GM18520 (cell line): Measurements from ENCODE around the gene STK35.

Experiments
- ATAC-seq: cut with Tn5 transposase; IDR thresholded peaks from one replicate; pipeline ENCODE4 v1.9.1; 2021; ENCODE audit not compliant: unreplicated experiment

STK35 gene

GRCh38 chr20:2133318-2134183 lies 31.9 kb downstream of the STK35 start:
- no peak for ATAC-seq

GRCh38 chr20:2135013-2135412 lies 33.4 kb downstream of the STK35 start:
- no peak for ATAC-seq

GRCh38 chr20:2136275-2136674 lies 34.6 kb downstream of the STK35 start:
- ATAC-seq = no peak

GRCh38 chr20:2137552-2138201 lies 36.0 kb downstream of the STK35 start:
- ATAC-seq = no peak

- ATAC-seq = no peak
These were observed 36.8 kb downstream of the STK35 start for GRCh38 chr20:2138396-2138795.

- no peak for ATAC-seq
These were observed 37.6 kb downstream of the STK35 start for GRCh38 chr20:2139250-2139649.

- ATAC-seq = no peak
These were observed 38.1 kb downstream of the STK35 start for GRCh38 chr20:2139736-2140135.

- no peak for ATAC-seq
These were observed 38.9 kb downstream of the STK35 start for GRCh38 chr20:2140561-2140960.

- no peak for ATAC-seq
These were observed 40.3 kb downstream of the STK35 start for GRCh38 chr20:2141600-2142575.

- ATAC-seq = no peak
These were observed 41.0 kb downstream of the STK35 start for GRCh38 chr20:2142649-2143048.

- ATAC-seq = no peak
These were observed 42.0 kb downstream of the STK35 start for GRCh38 chr20:2143594-2143993.

GRCh38 chr20:2144850-2145249 lies 43.2 kb downstream of the STK35 start:
- ATAC-seq = no peak

GRCh38 chr20:2145376-2145775 lies 43.7 kb downstream of the STK35 start:
- no peak for ATAC-seq

- no peak for ATAC-seq
These were observed 44.6 kb downstream of the STK35 start for GRCh38 chr20:2146080-2146867.

GRCh38 chr20:2149507-2149906 lies 47.9 kb downstream of the STK35 start:
- ATAC-seq = no peak

- ATAC-seq = no peak
These were observed 49.0 kb downstream of the STK35 start for GRCh38 chr20:2150660-2151059.

- ATAC-seq = no peak
These were observed 50.2 kb downstream of the STK35 start for GRCh38 chr20:2151858-2152281.

- no peak for ATAC-seq
These were observed 50.7 kb downstream of the STK35 start for GRCh38 chr20:2152317-2152716.

- ATAC-seq = no peak
These were observed 51.7 kb downstream of the STK35 start for GRCh38 chr20:2153326-2153725.

GRCh38 chr20:2156224-2156623 lies 54.6 kb downstream of the STK35 start:
- ATAC-seq = no peak
